Psoas muscle (tissue), 8 donors: ENCODE results near the gene ADRM1. TPM values are rescaled to one million over a fixed set of nuclear protein-coding genes. Genes with fewer than 3 reads are reported as not detected.

Source experiments
- ATAC-seq, 4 donors: fragments of 200-7000 bp; cut with Tn5 transposase; one replicate each; pipeline ENCODE4 v1.9.1; 2020; ENCODE audit warnings: moderate library complexity in 3 of 4, mild to moderate bottlenecking in 2 of 4
- DNase-seq, 2 donors: peaks; one replicate each; pipeline ENCODE4 v3.0.0-alpha.2; 2020
- H3K27ac ChIP-seq: fragments of 200-600 bp; one replicate; pipeline ENCODE4 v1.8.0; 2022
- H3K27me3 ChIP-seq, 3 donors: fragments of 200-600 bp in 1 of 3; one replicate each; pipeline versions ENCODE4 v1.6.1 to v1.8.0; 2013 to 2022; ENCODE audit warnings: low read length in 2 of 3, mild to moderate bottlenecking in 2 of 3, moderate library complexity in 1 of 3; ENCODE audit not compliant: insufficient read depth in 3 of 3
- H3K36me3 ChIP-seq, 2 donors: fragments of 200-600 bp in 1 of 2; one replicate each; pipeline versions ENCODE4 v1.6.1 to v1.8.0; 2013 to 2022; ENCODE audit warnings: low read depth in 1 of 2, mild to moderate bottlenecking in 1 of 2, moderate library complexity in 1 of 2; ENCODE audit not compliant: insufficient read depth in 1 of 2
- H3K4me1 ChIP-seq: fragments of 200-600 bp; one replicate; pipeline ENCODE4 v1.8.0; 2022
- H3K4me3 ChIP-seq: fragments of 200-600 bp; one replicate; pipeline ENCODE4 v1.8.0; 2022; ENCODE audit warnings: mild to moderate bottlenecking
- H3K9me3 ChIP-seq: fragments of 200-600 bp; one replicate; pipeline ENCODE4 v1.8.0; 2022
- CTCF ChIP-seq: fragments of 200-600 bp; IDR thresholded peaks from one replicate; pipeline ENCODE4 v1.8.0; 2022; ENCODE audit warnings: antibody characterized with exemption
- WGBS, 3 donors: extraction: QIAGEN DNeasy Blood & Tissue Kit; methylation state at CpG; one replicate each; pipeline versions ENCODE4 v1.1.6 to v1.1.7; 2013; 5-methylcytosine and 5-hydroxymethylcytosine counted together
- intact Hi-C, 2 donors: fragments of 100-400 bp; cut with DNase I; formaldehyde crosslinking; loops; one replicate each; pipeline versions ENCODE4 v1.11.0 to v1.14.2; 2022
- polyA plus RNA-seq, 3 donors: library from polyadenylated mRNA; stranded (reverse); fragments of 200-250 nt; gene quantifications; one replicate each; pipeline ENCODE4 v1.2.3, GENCODE V29; 2013
- total RNA-seq, 4 donors: library from RNA; stranded (reverse); fragmentation: NEBNext Ultra II Directional in 2 of 4; extraction: Animal tissue kit (Norgen Biotek cat#: 25700) in 2 of 4; gene quantifications; one replicate each; pipeline versions ENCODE4 v1.2.1 to v1.2.4, GENCODE V29; 2021 to 2023
- donor health status: healthy with polysubstance abuse.
- donor health status: DM: no; HTN: no; CAD: no; lungs with moderate emphysema.
- donor health status: Bipolar disorder and iron deficiency.
- donor health status: healthy.
- donor health status: DM: yes; HTN: yes; CAD: no.
- donor health status: DM: no; HTN: no; CAD: no.
- donor health status: DM: no; HTN: no; CAD: no.
- donor health status: DM: yes; HTN: yes; CAD: no.

ADRM1 gene
- total and polyA plus RNA-seq, 7 donors: 142 to 603 (median 280) TPM

- Histone ChIP-seq H3K27me3 (no peaks in the 10 kb centered on the region), H3K4me1 (peaks cover 15% of the 10 kb centered on the region), H3K4me3 (no peak overlapping the region), H3K27ac (no peak overlapping the region), H3K9me3 (no peaks in the 10 kb centered on the region), H3K36me3 (peaks cover 0 to 56% of the 10 kb centered on the region in 2 donors)
- no peak for TF ChIP-seq CTCF
- DNase-seq (no peak), ATAC-seq (no peak)
- 89 to 95% (median 95%) methylated on average over 5 of the region's 5 CpGs for WGBS, 3 donors
- intact Hi-C loops: loop anchor here in 1 of 2 donors (5.0 kb wide), 1 partner anchor 33 kb away; no protein-coding TSS in a partner anchor
These were observed 41.3 kb downstream of the ADRM1 start for GRCh38 chr20:62344092-62344491.

- Histone ChIP-seq H3K9me3 (no peaks in the 10 kb centered on the region), H3K27me3 (no peaks in the 10 kb centered on the region), H3K36me3 (peaks cover 0 to 54% of the 10 kb centered on the region in 2 donors), H3K4me3 (no peak overlapping the region), H3K4me1 (peaks cover 15% of the 10 kb centered on the region), H3K27ac (no peak overlapping the region)
- TF ChIP-seq CTCF: no peak
- WGBS, 3 donors: 90 to 93% (median 92%) methylated on average over 10 of the region's 10 CpGs
- ATAC-seq (no peak), DNase-seq (no peak)
- intact Hi-C loops: loop anchor here in 1 of 2 donors (5.0 kb wide), 1 partner anchor 33 kb away; no protein-coding TSS in a partner anchor
These were observed 42.0 kb downstream of the ADRM1 start for GRCh38 chr20:62344782-62345181.

- peaks cover 15% of the 10 kb centered on the region for H3K4me1 ChIP-seq
- no peak for TF ChIP-seq CTCF
- no peaks in the 10 kb centered on the region for H3K9me3 ChIP-seq
- peaks cover 0 to 52% of the 10 kb centered on the region in 2 donors for H3K36me3 ChIP-seq
- WGBS, 3 donors: 76 to 84% (median 80%) methylated on average over 25 of the region's 25 CpGs
- DNase-seq (peak in 1 of 2 donors; percentile 11), ATAC-seq (no peak)
- intact Hi-C loops: no loop called here
- H3K27ac ChIP-seq: no peak overlapping the region
- no peaks in the 10 kb centered on the region for H3K27me3 ChIP-seq
- no peak overlapping the region for H3K4me3 ChIP-seq
These were observed 43.0 kb downstream of the ADRM1 start for GRCh38 chr20:62345681-62346370.

GRCh38 chr20:62346398-62347150 lies 43.8 kb downstream of the ADRM1 start:
- ATAC-seq (peak in 3 of 4 donors; percentile 6 to 21 (median 9)), DNase-seq (peak in 1 of 2 donors; percentile 11)
- intact Hi-C loops: no loop called here
- 72 to 79% (median 73%) methylated on average over 34 of the region's 34 CpGs for WGBS, 3 donors
- H3K4me3 ChIP-seq: no peak overlapping the region
- TF ChIP-seq CTCF: no peak
- H3K9me3 ChIP-seq: no peaks in the 10 kb centered on the region
- peaks cover 0 to 52% of the 10 kb centered on the region in 2 donors for H3K36me3 ChIP-seq
- peaks cover 15% of the 10 kb centered on the region for H3K4me1 ChIP-seq
- no peaks in the 10 kb centered on the region for H3K27me3 ChIP-seq
- H3K27ac ChIP-seq: no peak overlapping the region
